Camera-type eye (tissue), 1 donor: ENCODE results near the gene ALKAL2. TPM values are rescaled to one million over a fixed set of nuclear protein-coding genes. Genes with fewer than 3 reads are reported as not detected.

Experiments
- total RNA-seq: library from RNA; depleted of rRNA; stranded (reverse); fragments of >200 nt; gene quantifications from one replicate; pipeline ENCODE4 v1.2.3, GENCODE V29; 2014

ALKAL2 gene
- total RNA-seq: 6.8 TPM

GRCh38 chr2:287911-288757 lies at the start of gene ALKAL2:
ALKAL2 (minus strand) TSS chr2:288091; CDS start chr2:287835, 256 bp downstream.

GRCh38 chr2:264493-265468 lies 23.1 kb downstream of the ALKAL2 start, which contains the start of gene ACP1:
ACP1 (plus strand) TSS chr2:264947; CDS start chr2:264965, 18 bp downstream.

GRCh38 chr2:263774-264492 lies 24.0 kb downstream of the ALKAL2 start, which contains the start of gene SH3YL1:
SH3YL1 (minus strand) TSS chr2:264032; CDS start chr2:263984, 48 bp downstream.

Other genes starting within 250 kb of the ALKAL2 start
- gene FAM110C, start 241.6 kb downstream of the ALKAL2 start, total RNA-seq: 3.9 TPM
- gene SH3YL1, start 24.1 kb downstream of the ALKAL2 start, total RNA-seq: 111 TPM
- gene ACP1, start 23.1 kb downstream of the ALKAL2 start, total RNA-seq: 143 TPM